GM18499 (cell line): Measurements from ENCODE around the gene SELENOH.
"Not testable (repeated sequence)": the region's sequence is repeated elsewhere in the genome, so short reads cannot be mapped to it uniquely, and the experiment has no call there.

Source experiments
- ATAC-seq: cut with Tn5 transposase; IDR thresholded peaks from one replicate; pipeline ENCODE4 v1.9.1; 2021; ENCODE audit warnings: moderate number of reproducible peaks; ENCODE audit not compliant: insufficient read depth, unreplicated experiment

Gene SELENOH

GRCh38 chr11:57741132-57742086 is at the start of gene SELENOH:
Gene SELENOH, plus strand, starts transcription at chr11:57741491. Its CDS starts 105 bp downstream, at chr11:57741596.
- peak; percentile 75 for ATAC-seq

DNA sequence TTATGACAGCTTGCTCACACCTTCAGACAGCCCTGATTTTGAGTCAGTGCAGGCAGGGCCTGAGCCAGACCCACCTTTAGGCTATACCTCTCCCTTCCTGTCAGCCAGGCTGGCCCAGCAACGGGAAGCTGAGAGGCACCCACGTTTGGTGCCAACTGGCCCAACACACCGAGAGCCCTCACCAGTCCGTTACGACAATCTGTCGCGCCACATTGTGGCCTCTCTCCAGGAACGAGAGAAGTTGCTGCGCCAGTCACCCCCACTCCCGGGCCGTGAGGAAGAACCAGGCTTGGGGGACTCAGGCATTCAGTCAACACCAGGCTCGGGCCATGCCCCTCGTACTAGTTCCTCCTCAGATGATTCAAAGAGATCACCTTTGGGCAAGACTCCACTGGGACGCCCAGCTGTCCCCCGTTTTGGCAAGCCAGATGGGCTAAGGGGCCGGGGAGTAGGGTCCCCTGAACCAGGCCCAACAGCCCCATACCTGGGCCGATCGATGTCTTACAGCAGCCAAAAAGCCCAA is 42.4 kb upstream of the SELENOH start:
- no peak for ATAC-seq

- no peak for ATAC-seq
Measured at GRCh38 chr11:57699813-57700212, 41.5 kb upstream of the SELENOH start.

DNA sequence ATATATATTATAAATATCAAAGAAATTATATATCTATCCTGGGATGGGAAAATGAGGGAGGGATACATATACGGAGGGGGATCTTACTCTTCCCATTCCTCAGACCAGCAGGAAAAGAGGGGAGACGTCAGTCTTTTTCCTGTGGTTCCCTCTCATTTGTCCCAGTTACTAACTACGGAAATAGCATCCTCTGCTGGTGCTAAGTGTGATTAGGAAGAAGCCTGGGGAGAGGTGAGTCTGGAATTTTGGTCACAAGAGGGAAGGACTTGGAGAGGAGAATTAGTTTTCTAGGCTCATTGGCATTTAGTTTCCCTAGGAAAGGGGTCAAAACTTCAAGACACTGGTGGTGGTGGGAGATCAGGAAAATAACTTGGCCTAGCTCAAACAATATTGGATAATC is 40.9 kb upstream of the SELENOH start:
- no peak for ATAC-seq

DNA sequence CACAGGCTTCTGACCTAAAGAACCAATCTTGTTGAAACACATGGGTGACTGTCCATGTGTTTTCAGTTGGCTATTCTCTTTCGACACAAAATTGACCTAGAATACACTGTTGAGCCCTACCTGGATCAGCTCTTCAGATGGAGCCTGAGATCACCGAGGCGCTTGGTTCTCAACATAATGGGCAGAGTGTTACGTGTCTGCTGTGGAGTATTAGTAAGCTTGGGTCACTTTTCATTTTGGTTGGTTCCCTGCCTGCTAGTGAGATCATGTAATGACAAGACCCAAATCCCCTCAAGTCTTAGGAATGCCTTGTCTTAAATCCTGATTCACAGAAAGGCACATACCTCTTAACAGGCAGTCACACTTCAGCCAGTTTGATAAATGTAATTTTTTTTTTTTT is 38.0 kb upstream of the SELENOH start:
- no peak for ATAC-seq

DNA sequence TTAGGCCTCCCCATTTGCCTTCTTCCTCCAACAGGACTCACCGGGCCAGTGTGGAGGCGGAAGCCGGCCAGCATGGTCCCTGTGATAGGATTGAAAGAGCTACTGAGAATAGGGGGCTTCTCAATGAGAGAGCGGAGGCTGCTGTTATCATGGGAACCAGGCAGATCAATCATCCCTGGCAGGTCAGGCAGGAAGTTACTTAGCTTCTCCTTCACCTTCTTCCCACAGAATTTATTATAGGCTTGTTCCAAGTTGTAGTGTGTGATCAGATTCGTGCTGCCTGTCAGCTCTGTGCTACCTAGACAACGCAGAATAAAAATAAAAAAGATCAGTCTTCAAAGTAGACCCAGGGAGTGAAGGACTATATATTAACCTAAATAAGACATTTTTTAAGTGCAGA is 36.4 kb upstream of the SELENOH start:
- no peak for ATAC-seq

- not testable (repeated sequence) for ATAC-seq
Measured at GRCh38 chr11:57705432-57705831, 35.9 kb upstream of the SELENOH start.

GRCh38 chr11:57709802-57710367 is 31.4 kb upstream of the SELENOH start:
- no peak for ATAC-seq

- peak; percentile 28 for ATAC-seq
Measured at GRCh38 chr11:57711414-57712255, 29.7 kb upstream of the SELENOH start, which contains the start of gene MED19. Gene MED19, minus strand, starts transcription at chr11:57712215. Its CDS starts 36 bp downstream, at chr11:57712179.

- peak; percentile 92 for ATAC-seq
Measured at GRCh38 chr11:57712256-57713150, 28.8 kb upstream of the SELENOH start, which contains the start of gene TMX2. Gene TMX2, plus strand, starts transcription at chr11:57712593. Its CDS starts 26 bp downstream, at chr11:57712619.

GRCh38 chr11:57713835-57714234 is 27.5 kb upstream of the SELENOH start:
- no peak for ATAC-seq

DNA sequence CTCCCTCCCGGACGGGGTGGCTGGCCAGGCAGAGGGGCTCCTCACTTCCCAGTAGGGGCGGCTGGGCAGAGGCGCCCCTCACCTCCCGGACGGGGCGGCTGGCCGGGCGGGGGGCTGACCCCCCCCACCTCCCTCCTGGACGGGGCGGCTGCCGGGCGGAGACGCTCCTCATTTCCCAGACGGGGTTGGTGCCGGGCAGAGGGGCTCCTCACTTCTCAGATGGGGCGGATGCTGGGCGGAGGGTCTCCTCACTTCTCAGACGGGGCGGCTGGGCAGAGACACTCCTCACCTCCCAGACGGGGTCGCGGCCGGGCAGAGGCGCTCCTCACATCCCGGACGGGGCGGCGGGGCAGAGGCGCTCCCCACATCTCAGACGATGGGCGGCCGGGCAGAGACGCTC is 24.6 kb upstream of the SELENOH start:
- not testable (repeated sequence) for ATAC-seq

DNA sequence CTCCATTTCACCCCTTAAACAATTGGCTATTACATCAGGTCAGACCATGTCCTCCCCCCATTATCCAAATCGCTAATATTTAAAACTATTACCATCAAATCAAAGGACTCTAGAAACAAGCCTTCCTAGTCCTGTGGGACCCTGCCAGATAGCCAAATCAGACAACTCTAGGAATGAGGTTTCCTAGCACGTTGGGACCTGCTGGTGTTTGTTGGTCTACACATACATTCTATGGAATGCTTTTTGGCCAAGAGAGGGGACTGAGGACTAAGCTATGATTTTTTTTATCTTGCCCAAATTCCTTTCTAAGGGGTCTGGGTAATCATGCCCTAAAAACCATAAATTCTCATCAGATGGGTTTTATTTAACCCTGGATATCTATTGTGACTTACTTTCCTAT is 14.1 kb upstream of the SELENOH start:
- ATAC-seq = no peak

DNA sequence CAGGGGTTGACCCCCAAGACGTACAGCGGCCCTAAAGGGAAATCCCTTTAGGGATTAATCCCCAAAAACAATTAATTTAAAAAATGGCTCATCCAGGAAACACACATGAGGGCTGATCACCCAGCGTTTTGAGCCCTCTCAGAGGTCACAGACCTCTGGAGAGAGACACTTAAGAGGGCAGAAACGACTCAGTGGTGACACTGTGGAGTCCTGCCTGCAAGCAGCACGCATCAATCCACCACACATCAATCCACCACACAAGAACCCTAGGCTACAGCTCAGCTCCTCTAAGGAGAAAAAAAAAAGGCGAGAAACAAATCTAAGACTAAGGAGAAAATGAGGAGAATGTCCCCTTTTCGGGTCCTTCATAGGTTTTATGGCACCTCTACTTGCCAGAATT is 12.5 kb upstream of the SELENOH start:
- no peak for ATAC-seq

DNA sequence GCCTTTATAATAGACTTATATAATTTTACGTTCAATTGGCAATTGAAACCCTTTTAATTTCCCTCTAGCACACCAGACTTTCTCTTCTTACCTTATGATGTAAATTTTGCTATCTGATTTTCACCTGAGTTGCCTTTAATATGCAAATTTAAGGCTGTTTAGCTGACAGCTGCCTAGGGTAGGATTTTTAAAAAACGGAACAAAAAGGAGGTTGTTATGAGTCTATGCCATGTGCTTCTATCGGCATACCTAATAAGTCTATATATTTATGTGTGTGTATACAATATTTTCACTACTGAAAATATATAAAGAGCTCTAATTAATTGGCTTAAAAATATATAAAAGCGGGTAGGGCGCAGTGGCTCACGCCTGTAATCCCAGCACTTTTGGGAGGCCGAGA is 11.8 kb upstream of the SELENOH start:
- ATAC-seq = no peak

- no peak for ATAC-seq
Measured at GRCh38 chr11:57732661-57733060, 8.6 kb upstream of the SELENOH start.

GRCh38 chr11:57735619-57736298 is 5.5 kb upstream of the SELENOH start:
- no peak for ATAC-seq

GRCh38 chr11:57742087-57742452 is 779 bp downstream of the SELENOH start:
- ATAC-seq = no peak

- ATAC-seq = no peak
Measured at GRCh38 chr11:57744357-57744756, 3.1 kb downstream of the SELENOH start.
